Gastrocnemius medialis (tissue), 4 donors: Measurements from ENCODE around the gene CABCOCO1.

Source experiments
- POLR2A ChIP-seq, 2 donors: fragments of 450-650 bp; IDR thresholded peaks; one replicate each; pipeline ENCODE4 v1.6.1; 2017; ENCODE audit warnings: antibody characterized with exemption in 2 of 2, mild to moderate bottlenecking in 2 of 2, moderate library complexity in 2 of 2
- TF ChIP-seq, protein P1 (sequence below), 5 experiments: fragments of 450-650 bp in 3 of 5; fragments of 200-600 bp in 2 of 5; sonication (generic) in 2 of 5; IDR thresholded peaks in 4 of 5; conservative IDR thresholded peaks in 1 of 5; 1 replicate in 4 of 5; 2 replicates in 1 of 5; pipeline ENCODE4 v1.5.1; 2016 to 2019; ENCODE audit warnings: antibody characterized with exemption in 5 of 5, mild to moderate bottlenecking in 3 of 5, moderate library complexity in 3 of 5

DNA sequence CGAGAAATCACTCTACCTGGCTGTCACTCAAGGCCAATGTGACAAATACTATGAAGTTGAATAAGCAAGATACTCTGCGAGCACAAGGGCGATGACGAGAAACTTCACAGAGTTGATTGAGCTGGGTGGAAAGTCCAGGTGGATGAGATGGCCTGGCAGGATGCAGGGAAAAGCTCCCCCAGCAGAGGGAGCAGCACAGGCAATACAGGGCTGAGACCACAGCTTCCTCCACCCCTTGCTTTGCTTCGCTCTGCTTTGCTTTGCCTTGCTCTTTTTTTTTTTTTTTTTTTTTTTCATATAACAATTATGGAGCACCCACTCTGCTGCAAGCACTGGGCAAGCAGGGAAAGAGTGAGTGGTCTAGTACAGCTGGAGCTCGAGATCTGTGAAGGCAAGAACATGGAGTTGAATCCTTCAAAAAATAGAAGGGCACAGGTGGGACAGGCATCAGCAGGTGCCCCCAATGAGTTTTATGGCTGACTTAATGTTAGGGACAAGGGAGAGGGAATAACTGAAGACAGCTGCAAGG is 88.3 kb downstream of the CABCOCO1 start:
- TF ChIP-seq, protein P1, sequence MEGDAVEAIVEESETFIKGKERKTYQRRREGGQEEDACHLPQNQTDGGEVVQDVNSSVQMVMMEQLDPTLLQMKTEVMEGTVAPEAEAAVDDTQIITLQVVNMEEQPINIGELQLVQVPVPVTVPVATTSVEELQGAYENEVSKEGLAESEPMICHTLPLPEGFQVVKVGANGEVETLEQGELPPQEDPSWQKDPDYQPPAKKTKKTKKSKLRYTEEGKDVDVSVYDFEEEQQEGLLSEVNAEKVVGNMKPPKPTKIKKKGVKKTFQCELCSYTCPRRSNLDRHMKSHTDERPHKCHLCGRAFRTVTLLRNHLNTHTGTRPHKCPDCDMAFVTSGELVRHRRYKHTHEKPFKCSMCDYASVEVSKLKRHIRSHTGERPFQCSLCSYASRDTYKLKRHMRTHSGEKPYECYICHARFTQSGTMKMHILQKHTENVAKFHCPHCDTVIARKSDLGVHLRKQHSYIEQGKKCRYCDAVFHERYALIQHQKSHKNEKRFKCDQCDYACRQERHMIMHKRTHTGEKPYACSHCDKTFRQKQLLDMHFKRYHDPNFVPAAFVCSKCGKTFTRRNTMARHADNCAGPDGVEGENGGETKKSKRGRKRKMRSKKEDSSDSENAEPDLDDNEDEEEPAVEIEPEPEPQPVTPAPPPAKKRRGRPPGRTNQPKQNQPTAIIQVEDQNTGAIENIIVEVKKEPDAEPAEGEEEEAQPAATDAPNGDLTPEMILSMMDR (IDR thresholded peaks at IDR 0.05 in 4 of 5, conservative IDR thresholded peaks at IDR 0.05 in 1 of 5): peak in 4 of 5 experiments; percentile 38 to 63 (median 50)
- TF ChIP-seq POLR2A (IDR thresholded peaks at IDR 0.05): no peak
